ENCODE measurements around the gene UBE2V1.
A peak's percentile ranks its signal among the peaks of the same experiment; 100 is the strongest.
"Not testable (repeated sequence)": the region's sequence is repeated elsewhere in the genome, so short reads cannot be mapped to it uniquely, and the experiment has no call there.

Gene UBE2V1

DNA sequence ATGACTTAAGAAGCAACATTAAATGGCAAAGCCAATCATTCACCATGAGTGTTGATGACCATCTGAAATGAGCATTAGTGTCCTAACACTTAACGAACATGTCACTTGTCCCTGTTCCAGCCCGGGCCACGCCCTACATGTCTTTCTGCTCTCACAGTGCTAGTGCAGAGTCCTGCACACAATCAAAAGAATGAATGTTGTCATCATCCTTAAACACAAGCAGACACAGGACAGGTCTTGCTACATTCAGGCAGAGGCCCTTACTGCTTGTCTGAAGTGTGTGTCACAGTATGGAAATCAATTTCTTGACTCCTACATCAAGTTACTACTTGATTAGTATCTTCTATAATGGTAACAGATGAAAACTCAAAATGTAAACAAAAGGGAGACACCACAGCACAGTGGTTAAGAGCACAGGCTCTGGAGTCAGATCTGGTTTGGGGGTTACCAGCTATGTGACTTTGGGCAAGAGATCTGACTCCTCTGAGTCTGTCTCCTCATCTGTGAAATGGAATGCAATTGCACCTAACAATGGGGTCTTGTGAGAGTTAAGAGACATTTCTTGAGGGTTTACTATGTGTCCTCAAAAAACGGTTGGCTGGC, 17.4 kb downstream of the UBE2V1 start:
- H3K27me3 ChIP-seq (ENCODE audit: control insufficient read depth, insufficient read depth, low read length) = no peaks in the 10 kb centered on the region
- H3K4me3 ChIP-seq (ENCODE audit: low read length) = no peak overlapping the region
- H3K9ac ChIP-seq (ENCODE audit: low read length) = no peak overlapping the region
- H3K27ac ChIP-seq (ENCODE audit: low read depth, low read length) = no peak overlapping the region
- peaks cover 7% of the 10 kb centered on the region for H3K36me3 ChIP-seq (ENCODE audit: control insufficient read depth, insufficient read depth, low read length)
- peaks cover 27% of the 10 kb centered on the region for H3K4me1 ChIP-seq (ENCODE audit: control insufficient read depth, insufficient read depth, low read length)

DNA sequence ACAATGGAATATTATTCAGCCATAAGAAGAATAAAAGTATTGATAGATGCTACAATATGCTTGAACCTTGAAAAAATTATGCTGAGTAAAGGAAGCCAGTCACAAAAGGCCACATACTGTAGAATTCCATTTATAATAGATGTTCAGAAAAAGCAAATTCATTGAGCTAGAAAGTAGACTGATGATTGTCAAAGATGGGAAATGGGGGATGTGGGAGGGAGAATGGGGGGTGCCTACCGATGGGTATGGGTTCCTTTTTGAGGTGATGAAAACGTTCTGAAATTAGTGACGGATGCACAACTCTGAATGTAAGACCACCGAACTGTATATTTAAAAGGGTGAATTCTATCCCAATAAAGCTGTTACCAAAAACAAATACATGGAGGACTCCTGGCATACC, 18.4 kb downstream of the UBE2V1 start:
- Histone ChIP-seq H3K36me3 (ENCODE audit: control insufficient read depth, insufficient read depth, low read length) (peaks cover 7% of the 10 kb centered on the region), H3K27ac (ENCODE audit: low read depth, low read length) (no peak overlapping the region), H3K27me3 (ENCODE audit: control insufficient read depth, insufficient read depth, low read length) (no peaks in the 10 kb centered on the region), H3K4me1 (ENCODE audit: control insufficient read depth, insufficient read depth, low read length) (peaks cover 27% of the 10 kb centered on the region), H3K4me3 (ENCODE audit: low read length) (no peak overlapping the region), H3K9ac (ENCODE audit: low read length) (no peak overlapping the region)

DNA sequence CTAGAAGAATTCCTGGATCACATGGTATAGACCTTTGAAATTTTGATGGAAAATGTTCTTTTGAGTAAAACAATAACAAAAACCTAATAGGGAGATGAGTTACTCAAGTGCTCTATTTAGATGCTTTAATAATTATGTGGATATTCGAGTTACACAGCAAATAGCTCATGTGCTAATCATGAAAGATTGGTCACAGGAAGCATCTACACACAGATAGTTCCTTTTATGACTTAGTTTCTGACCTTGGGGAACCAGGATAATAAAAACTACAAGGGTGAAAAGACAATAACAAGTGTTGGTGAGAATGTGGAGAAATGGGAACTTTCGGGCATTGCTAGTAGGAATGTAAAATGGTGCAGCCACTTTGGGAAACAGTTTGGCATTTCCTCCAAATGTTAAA, 19.7 kb downstream of the UBE2V1 start:
- peak overlapping the region; percentile 48 for H3K27ac ChIP-seq (ENCODE audit: low read depth, low read length)

DNA sequence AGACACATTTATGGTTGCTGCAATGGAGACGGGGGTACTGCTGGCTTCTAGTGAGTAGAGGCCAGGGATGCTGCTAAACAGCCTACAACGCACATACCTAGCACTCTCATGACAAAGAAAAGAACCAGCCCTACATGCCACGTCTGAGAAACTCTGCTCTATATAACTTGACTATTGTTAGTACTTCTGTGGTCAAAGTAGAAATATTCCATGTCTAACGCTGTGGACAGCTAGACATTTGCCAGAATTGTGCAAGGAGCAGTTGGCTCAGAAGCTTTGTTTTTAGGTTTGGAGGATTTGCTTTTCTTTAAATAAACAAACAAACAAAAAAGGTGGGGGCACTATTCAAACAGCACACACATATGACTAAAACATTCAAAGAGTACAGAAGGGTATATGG, 20.5 kb downstream of the UBE2V1 start:
- H3K27ac ChIP-seq (ENCODE audit: low read depth, low read length) = peak overlapping the region; percentile 48
- no peaks in the 10 kb centered on the region for H3K27me3 ChIP-seq (ENCODE audit: control insufficient read depth, insufficient read depth, low read length)
- no peak overlapping the region for H3K4me3 ChIP-seq (ENCODE audit: low read length)
- peaks cover 7% of the 10 kb centered on the region for H3K36me3 ChIP-seq (ENCODE audit: control insufficient read depth, insufficient read depth, low read length)
- H3K9ac ChIP-seq (ENCODE audit: low read length) = no peak overlapping the region
- peaks cover 10% of the 10 kb centered on the region for H3K4me1 ChIP-seq (ENCODE audit: control insufficient read depth, insufficient read depth, low read length)

More for the DNA sequence above, 19.7 kb downstream of the UBE2V1 start:
- no peak overlapping the region for H3K9ac ChIP-seq (ENCODE audit: low read length)
- H3K4me3 ChIP-seq (ENCODE audit: low read length) = no peak overlapping the region
- H3K27me3 ChIP-seq (ENCODE audit: control insufficient read depth, insufficient read depth, low read length) = no peaks in the 10 kb centered on the region
- H3K36me3 ChIP-seq (ENCODE audit: control insufficient read depth, insufficient read depth, low read length) = peaks cover 7% of the 10 kb centered on the region
- H3K4me1 ChIP-seq (ENCODE audit: control insufficient read depth, insufficient read depth, low read length) = peaks cover 16% of the 10 kb centered on the region

DNA sequence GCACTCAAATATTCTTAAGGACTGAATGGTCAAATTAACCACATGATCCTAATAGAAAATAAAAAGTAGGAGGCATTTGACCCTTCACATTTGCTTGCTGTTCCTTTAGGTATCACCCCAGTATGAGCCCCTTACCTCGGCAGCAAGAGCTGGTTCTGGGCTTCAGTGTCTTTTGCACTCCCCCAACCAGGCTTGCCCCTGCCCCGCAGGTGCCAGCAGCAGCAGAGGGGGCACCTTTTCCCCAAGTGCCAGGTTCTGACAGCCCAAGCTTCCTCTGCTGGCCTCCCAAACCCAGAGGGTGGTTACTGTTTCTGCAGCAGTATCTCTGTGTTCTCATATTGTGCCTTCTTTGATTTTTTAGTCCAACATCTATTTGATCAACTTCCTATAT, 23.2 kb downstream of the UBE2V1 start:
- Histone ChIP-seq H3K27ac (ENCODE audit: low read depth, low read length) (no peak overlapping the region), H3K4me3 (ENCODE audit: low read length) (no peak overlapping the region), H3K36me3 (ENCODE audit: control insufficient read depth, insufficient read depth, low read length) (peaks cover 3% of the 10 kb centered on the region), H3K4me1 (ENCODE audit: control insufficient read depth, insufficient read depth, low read length) (peaks cover 16% of the 10 kb centered on the region), H3K27me3 (ENCODE audit: control insufficient read depth, insufficient read depth, low read length) (no peaks in the 10 kb centered on the region), H3K9ac (ENCODE audit: low read length) (no peak overlapping the region)

DNA sequence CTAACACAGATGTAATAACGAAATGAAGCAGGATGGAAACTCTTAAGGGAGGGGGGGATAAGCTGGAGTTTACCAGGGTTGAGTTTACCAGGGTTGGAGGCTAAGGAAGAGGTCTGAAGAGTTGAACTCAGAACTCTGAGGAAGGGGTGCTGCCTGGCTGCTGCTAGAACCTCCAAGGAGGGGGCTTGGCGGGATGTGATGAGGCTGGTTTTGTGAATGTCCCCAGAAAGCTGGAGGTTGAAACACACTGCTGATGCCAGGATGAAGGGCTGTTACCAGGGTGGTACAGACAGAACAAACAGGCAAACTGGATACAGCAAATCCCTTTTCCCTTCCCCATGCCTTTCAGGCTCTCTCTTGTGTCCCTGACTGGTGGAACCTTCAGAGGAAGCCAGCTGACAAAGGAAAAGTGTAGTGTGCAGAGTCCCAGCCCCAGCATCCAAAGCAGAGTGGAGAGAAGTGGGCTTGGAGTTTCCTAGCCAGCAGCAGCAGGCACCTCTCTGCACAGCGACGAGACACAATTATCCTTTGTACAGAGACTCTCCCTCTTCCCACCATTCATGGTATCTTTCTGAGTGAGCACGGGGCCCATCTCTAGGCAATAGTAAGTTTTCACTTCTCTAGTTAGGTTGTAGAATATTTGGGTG, 23.7 kb downstream of the UBE2V1 start:
- Histone ChIP-seq H3K9ac (ENCODE audit: low read length) (no peak overlapping the region), H3K27me3 (ENCODE audit: control insufficient read depth, insufficient read depth, low read length) (no peaks in the 10 kb centered on the region), H3K36me3 (ENCODE audit: control insufficient read depth, insufficient read depth, low read length) (peaks cover 3% of the 10 kb centered on the region), H3K4me1 (ENCODE audit: control insufficient read depth, insufficient read depth, low read length) (peaks cover 16% of the 10 kb centered on the region), H3K27ac (ENCODE audit: low read depth, low read length) (no peak overlapping the region), H3K4me3 (ENCODE audit: low read length) (no peak overlapping the region)

DNA sequence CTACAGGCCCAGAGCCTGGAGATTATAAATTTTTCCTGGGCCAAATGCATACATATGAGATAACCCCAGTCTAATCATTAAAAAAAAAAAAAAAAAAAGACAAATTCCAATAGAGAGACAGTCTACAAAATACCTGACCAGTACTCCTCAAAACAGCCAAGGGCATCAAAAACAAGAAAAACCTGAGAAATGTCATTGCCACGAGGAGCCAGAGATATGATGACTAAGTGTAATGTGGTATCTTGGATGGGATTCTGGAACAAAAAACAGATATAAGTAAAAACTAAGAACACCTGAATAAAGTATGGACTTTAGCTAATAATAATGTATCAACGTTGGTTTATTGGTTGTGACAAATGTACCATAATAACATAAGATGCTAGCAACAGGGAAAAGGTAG, 24.9 kb downstream of the UBE2V1 start:
- H3K4me1 ChIP-seq (ENCODE audit: control insufficient read depth, insufficient read depth, low read length) = peaks cover 16% of the 10 kb centered on the region
- H3K36me3 ChIP-seq (ENCODE audit: control insufficient read depth, insufficient read depth, low read length) = peaks cover 5% of the 10 kb centered on the region
- no peak overlapping the region for H3K27ac ChIP-seq (ENCODE audit: low read depth, low read length)

DNA sequence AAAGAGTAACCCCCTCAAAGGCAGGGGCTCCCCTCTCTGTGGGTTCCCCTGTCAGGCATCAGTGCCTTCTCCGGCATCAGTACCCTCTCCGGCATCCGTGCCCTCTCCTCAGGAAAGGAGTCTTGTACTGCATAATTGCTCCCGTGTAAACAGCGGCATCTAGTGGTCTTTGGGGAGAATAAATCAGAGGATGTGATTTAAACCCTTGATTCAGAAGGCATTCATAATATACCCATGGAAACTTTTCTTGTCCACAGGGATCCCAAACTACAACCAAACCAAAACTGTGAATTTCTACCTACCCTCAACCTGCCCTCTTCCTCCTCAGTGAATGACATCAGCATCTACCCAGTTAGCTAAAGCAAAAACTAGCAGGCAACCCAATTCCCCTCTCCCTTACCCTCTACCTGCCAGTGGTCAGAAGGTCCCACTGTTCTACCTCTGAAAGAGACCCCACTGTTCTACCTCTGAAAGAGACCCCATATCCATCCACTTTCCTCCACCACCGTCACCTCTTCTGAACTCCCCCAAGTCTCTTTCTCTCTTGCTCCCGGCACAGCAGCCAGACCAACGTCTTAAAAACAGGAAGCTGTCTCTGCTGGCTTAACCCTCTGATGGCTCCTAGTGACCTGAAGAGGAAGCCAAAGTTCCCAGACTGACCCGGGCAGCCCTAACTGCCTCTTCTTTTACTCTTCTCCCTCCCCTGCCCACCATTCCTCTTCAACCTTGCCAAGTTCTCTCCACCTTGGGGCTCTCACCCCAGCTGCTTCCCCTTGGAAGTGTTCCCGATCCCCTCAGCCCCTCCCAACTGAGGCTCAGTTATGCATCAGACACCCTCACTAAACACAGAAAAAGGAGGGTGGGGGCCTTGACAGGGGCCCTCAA, 27.2 kb downstream of the UBE2V1 start:
- Histone ChIP-seq H3K4me1 (ENCODE audit: control insufficient read depth, insufficient read depth, low read length) (peaks cover 8% of the 10 kb centered on the region), H3K4me3 (ENCODE audit: low read length) (peak overlapping the region; percentile 26), H3K9ac (ENCODE audit: low read length) (no peak overlapping the region)

More for the DNA sequence above, 24.9 kb downstream of the UBE2V1 start:
- H3K9ac ChIP-seq (ENCODE audit: low read length) = no peak overlapping the region
- no peak overlapping the region for H3K4me3 ChIP-seq (ENCODE audit: low read length)
- no peaks in the 10 kb centered on the region for H3K27me3 ChIP-seq (ENCODE audit: control insufficient read depth, insufficient read depth, low read length)

DNA sequence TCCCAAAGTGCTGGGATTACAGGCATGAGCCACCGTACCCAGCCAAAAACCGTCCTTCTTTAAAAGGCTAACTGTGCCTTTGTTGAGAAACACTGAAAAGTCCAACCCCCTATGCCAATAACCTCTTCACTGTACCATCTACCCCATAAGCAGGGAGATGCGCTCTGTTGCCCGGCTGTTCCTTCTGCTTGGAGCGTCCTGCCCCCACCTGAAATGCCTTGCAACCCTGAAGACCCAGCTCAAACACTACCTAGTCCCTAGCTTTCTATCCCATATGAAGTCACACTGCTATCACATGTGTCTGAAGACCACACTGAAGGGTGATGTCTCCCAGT, 27.8 kb downstream of the UBE2V1 start:
- Histone ChIP-seq H3K27ac (ENCODE audit: low read depth, low read length) (no peak overlapping the region), H3K27me3 (ENCODE audit: control insufficient read depth, insufficient read depth, low read length) (no peaks in the 10 kb centered on the region), H3K36me3 (ENCODE audit: control insufficient read depth, insufficient read depth, low read length) (peaks cover 5% of the 10 kb centered on the region), H3K4me3 (ENCODE audit: low read length) (no peak overlapping the region), H3K4me1 (ENCODE audit: control insufficient read depth, insufficient read depth, low read length) (peaks cover 8% of the 10 kb centered on the region), H3K9ac (ENCODE audit: low read length) (no peak overlapping the region)

More for the DNA sequence above, 27.2 kb downstream of the UBE2V1 start:
- Histone ChIP-seq H3K36me3 (ENCODE audit: control insufficient read depth, insufficient read depth, low read length) (peaks cover 5% of the 10 kb centered on the region), H3K27me3 (ENCODE audit: control insufficient read depth, insufficient read depth, low read length) (no peaks in the 10 kb centered on the region), H3K27ac (ENCODE audit: low read depth, low read length) (no peak overlapping the region)

DNA sequence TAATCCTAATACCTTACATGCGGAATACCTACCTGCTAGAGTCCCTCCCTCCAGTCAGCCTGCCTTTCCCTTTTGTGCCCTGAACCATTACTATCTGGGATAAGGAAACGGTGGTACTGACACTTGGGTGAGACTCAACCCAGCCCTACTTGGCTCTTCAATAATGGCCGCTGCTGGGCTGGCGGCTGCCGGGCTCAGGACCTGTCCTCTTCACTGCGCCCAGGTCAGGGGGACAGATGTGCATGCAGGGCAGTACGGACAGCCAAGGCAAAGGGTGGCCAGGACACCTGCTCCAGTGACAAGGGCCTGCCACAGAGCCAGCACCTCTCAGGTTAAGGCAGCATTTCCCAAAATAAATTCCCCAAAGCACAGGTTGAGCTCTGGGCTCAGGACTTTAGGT, 29.9 kb downstream of the UBE2V1 start:
- H3K36me3 ChIP-seq (ENCODE audit: control insufficient read depth, insufficient read depth, low read length) = peaks cover 5% of the 10 kb centered on the region
- H3K9ac ChIP-seq (ENCODE audit: low read length) = no peak overlapping the region
- H3K27ac ChIP-seq (ENCODE audit: low read depth, low read length) = no peak overlapping the region
- no peak overlapping the region for H3K4me3 ChIP-seq (ENCODE audit: low read length)
- H3K4me1 ChIP-seq (ENCODE audit: control insufficient read depth, insufficient read depth, low read length) = peaks cover 8% of the 10 kb centered on the region
- no peaks in the 10 kb centered on the region for H3K27me3 ChIP-seq (ENCODE audit: control insufficient read depth, insufficient read depth, low read length)

DNA sequence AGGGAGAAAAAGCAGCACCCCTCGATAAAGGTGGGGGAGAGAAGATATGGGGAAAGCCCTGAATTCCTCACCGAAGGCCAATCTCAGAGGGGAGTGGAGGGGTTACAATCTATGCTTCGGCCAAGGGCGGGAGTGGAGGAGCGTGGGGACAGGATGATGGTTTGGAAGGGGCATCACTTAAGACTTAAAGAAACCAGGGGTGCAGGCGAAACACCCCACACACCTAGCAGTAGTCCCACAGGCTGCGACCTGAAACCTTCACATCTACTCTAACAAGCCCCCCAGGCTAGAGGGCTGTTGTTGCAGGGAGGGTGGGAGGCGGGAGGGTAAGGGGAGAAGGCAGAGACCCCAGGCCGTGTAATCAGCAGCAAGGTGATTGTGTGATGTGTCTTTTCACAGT, 30.9 kb downstream of the UBE2V1 start:
- H3K4me1 ChIP-seq (ENCODE audit: control insufficient read depth, insufficient read depth, low read length); H3K27ac ChIP-seq (ENCODE audit: low read depth, low read length); H3K27me3 ChIP-seq (ENCODE audit: control insufficient read depth, insufficient read depth, low read length); H3K9ac ChIP-seq (ENCODE audit: low read length); H3K4me3 ChIP-seq (ENCODE audit: low read length); H3K36me3 ChIP-seq (ENCODE audit: control insufficient read depth, insufficient read depth, low read length): not testable (repeated sequence)

DNA sequence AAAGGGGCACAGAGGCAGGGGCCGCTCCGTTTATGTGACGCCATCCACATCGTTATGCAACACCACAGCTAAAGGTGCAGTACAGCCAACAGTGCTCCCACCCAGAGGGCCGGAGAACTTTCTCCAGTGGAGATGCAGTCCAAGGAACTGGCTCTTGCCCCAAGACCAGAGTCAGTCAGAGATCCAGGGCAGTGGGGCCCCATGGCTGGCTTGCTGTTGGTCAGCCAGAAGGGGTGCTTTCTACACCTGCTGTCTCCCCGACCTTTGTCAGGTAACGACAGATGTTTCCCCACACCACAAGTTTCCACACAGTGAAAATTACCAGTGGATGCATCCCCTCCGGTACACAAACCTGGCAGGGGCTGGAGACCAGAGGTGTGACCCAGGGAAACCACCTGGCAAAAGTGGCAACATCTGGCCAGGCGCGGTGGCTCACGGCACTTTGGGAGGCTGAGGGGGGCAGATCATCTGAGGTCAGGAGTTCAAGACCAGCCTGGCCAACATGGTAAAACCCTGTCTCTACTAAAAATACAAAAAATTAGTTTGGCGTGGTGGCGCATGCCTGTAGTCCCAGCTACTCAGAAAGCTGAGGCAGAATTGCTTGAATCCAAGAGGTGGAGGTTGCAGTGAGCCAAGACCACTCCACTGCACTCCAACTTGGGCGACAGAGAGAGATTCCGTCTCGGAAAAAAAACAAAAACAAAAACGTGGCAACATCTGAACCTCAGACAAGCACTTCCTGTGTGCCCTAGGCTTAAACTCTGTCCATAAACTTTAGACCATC, 34.9 kb downstream of the UBE2V1 start:
- H3K4me3 ChIP-seq (ENCODE audit: low read length) = no peak overlapping the region
- H3K27me3 ChIP-seq (ENCODE audit: control insufficient read depth, insufficient read depth, low read length) = no peaks in the 10 kb centered on the region
- H3K9ac ChIP-seq (ENCODE audit: low read length) = no peak overlapping the region
- peaks cover 3% of the 10 kb centered on the region for H3K4me1 ChIP-seq (ENCODE audit: control insufficient read depth, insufficient read depth, low read length)
- H3K36me3 ChIP-seq (ENCODE audit: control insufficient read depth, insufficient read depth, low read length) = peaks cover 3% of the 10 kb centered on the region
- H3K27ac ChIP-seq (ENCODE audit: low read depth, low read length) = no peak overlapping the region

Measured in rectal smooth muscle tissue (tissue), 1 donor.